ENCODE data around the gene VPS18. TPM values are rescaled to one million over a fixed set of nuclear protein-coding genes. Genes with fewer than 3 reads are reported as not detected.
A peak's percentile ranks its signal among the peaks of the same experiment; 100 is the strongest.

Gene VPS18
- total RNA-seq, 2 experiments from 2014 or later, result 20.1 to 21.2 TPM

DNA sequence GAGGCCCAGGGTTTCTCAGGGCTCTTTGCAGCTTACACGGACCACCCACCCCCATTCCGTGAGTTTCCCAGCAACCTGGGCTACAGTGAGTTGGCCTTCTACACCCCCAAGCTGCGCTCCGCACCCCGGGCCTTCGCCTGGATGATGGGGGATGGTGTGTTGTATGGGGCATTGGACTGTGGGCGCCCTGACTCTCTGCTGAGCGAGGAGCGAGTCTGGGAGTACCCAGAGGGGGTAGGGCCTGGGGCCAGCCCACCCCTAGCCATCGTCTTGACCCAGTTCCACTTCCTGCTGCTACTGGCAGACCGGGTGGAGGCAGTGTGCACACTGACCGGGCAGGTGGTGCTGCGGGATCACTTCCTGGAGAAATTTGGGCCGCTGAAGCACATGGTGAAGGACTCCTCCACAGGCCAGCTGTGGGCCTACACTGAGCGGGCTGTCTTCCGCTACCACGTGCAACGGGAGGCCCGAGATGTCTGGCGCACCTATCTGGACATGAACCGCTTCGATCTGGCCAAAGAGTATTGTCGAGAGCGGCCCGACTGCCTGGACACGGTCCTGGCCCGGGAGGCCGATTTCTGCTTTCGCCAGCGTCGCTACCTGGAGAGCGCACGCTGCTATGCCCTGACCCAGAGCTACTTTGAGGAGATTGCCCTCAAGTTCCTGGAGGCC is 5.4 kb downstream of the VPS18 start:
- no peak for ATAC-seq (ENCODE audit: low read depth)
- H3K27ac Mint-ChIP-seq, result no peak overlapping the region
- POLR2A ChIA-PET, result interaction anchor here (0.5 kb wide), 1 partner anchor 873 kb away, joined by 3 read pairs; no protein-coding TSS in a partner anchor
- no peaks in the 10 kb centered on the region for H3K9me3 Mint-ChIP-seq
- H3K27me3 Mint-ChIP-seq, result no peaks in the 10 kb centered on the region
- no peak for DNase-seq
- no peak overlapping the region for H3K4me3 Mint-ChIP-seq
- H3K36me3 Mint-ChIP-seq, result peaks cover 28% of the 10 kb centered on the region
- peaks cover 29% of the 10 kb centered on the region for H3K4me1 Mint-ChIP-seq

DNA sequence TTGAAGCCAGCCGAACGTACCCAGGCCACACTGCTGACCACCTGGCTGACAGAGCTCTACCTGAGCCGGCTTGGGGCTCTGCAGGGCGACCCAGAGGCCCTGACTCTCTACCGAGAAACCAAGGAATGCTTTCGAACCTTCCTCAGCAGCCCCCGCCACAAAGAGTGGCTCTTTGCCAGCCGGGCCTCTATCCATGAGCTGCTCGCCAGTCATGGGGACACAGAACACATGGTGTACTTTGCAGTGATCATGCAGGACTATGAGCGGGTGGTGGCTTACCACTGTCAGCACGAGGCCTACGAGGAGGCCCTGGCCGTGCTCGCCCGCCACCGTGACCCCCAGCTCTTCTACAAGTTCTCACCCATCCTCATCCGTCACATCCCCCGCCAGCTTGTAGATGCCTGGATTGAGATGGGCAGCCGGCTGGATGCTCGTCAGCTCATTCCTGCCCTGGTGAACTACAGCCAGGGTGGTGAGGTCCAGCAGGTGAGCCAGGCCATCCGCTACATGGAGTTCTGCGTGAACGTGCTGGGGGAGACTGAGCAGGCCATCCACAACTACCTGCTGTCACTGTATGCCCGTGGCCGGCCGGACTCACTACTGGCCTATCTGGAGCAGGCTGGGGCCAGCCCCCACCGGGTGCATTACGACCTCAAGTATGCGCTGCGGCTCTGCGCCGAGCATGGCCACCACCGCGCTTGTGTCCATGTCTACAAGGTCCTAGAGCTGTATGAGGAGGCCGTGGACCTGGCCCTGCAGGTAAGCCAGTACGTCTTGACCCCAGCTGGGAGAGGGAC is 6.2 kb downstream of the VPS18 start:
- no peak overlapping the region for H3K27ac Mint-ChIP-seq
- POLR2A ChIA-PET, result interaction anchor here (0.5 kb wide), 1 partner anchor 872 kb away, joined by 3 read pairs; no protein-coding TSS in a partner anchor
- no peaks in the 10 kb centered on the region for H3K9me3 Mint-ChIP-seq
- no peak overlapping the region for H3K4me3 Mint-ChIP-seq
- no peak for ATAC-seq (ENCODE audit: low read depth)
- H3K4me1 Mint-ChIP-seq, result peaks cover 23% of the 10 kb centered on the region
- DNase-seq, result no peak
- no peaks in the 10 kb centered on the region for H3K27me3 Mint-ChIP-seq
- peaks cover 28% of the 10 kb centered on the region for H3K36me3 Mint-ChIP-seq

DNA sequence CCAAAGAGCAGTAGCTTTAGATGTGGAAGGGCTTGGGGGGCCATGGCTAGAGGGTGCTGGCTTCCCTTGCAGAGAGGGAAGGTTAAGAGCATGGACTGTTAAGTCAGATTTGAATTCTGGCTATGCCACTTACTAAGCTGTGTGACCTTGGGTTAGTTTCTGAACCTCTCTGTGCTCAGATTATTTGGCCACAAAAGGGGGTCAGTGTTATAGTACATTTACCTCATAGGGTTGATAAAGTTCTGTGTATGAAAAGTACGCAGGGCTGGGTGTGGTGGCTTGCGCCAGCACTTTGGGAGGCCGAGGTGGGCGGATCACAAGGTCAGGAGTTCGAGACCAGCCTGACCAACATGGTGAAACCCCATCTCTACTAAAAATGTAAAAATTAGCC is 6.8 kb downstream of the VPS18 start:
- ATAC-seq (ENCODE audit: low read depth) (no peak), DNase-seq (no peak)
- Mint-ChIP-seq H3K36me3 (peaks cover 27% of the 10 kb centered on the region), H3K4me1 (peaks cover 21% of the 10 kb centered on the region), H3K27me3 (no peaks in the 10 kb centered on the region), H3K27ac (no peak overlapping the region), H3K9me3 (no peaks in the 10 kb centered on the region), H3K4me3 (no peak overlapping the region)
- POLR2A ChIA-PET, result no interaction called here

DNA sequence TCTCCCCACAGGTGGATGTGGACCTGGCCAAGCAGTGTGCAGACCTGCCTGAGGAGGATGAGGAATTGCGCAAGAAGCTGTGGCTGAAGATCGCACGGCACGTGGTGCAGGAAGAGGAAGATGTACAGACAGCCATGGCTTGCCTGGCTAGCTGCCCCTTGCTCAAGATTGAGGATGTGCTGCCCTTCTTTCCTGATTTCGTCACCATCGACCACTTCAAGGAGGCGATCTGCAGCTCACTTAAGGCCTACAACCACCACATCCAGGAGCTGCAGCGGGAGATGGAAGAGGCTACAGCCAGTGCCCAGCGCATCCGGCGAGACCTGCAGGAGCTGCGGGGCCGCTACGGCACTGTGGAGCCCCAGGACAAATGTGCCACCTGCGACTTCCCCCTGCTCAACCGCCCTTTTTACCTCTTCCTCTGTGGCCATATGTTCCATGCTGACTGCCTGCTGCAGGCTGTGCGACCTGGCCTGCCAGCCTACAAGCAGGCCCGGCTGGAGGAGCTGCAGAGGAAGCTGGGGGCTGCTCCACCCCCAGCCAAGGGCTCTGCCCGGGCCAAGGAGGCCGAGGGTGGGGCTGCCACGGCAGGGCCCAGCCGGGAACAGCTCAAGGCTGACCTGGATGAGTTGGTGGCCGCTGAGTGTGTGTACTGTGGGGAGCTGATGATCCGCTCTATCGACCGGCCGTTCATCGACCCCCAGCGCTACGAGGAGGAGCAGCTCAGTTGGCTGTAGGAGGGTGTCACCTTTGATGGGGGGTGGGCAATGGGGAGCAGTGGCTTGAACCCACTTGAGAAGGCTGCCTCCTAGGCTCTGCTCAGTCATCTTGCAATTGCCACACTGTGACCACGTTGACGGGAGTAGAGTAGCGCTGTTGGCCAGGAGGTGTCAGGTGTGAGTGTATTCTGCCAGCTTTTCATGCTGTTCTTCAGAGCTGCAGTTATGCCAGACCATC is 8.6 kb downstream of the VPS18 start:
- Mint-ChIP-seq H3K27me3 (no peaks in the 10 kb centered on the region), H3K36me3 (peaks cover 19% of the 10 kb centered on the region), H3K27ac (peak overlapping the region; percentile 82), H3K9me3 (no peaks in the 10 kb centered on the region), H3K4me1 (peaks cover 26% of the 10 kb centered on the region), H3K4me3 (peak overlapping the region; percentile 39)
- ATAC-seq (ENCODE audit: low read depth) (peak; percentile 17), DNase-seq (no peak)
- POLR2A ChIA-PET, result interaction anchor here (0.5 to 1.5 kb wide), 8 partner anchors 9 to 874 kb away, joined by 3 to 6 read pairs (median 3); partner anchors contain the start of genes CHP1, EXD1, NUSAP1 and VPS18

DNA sequence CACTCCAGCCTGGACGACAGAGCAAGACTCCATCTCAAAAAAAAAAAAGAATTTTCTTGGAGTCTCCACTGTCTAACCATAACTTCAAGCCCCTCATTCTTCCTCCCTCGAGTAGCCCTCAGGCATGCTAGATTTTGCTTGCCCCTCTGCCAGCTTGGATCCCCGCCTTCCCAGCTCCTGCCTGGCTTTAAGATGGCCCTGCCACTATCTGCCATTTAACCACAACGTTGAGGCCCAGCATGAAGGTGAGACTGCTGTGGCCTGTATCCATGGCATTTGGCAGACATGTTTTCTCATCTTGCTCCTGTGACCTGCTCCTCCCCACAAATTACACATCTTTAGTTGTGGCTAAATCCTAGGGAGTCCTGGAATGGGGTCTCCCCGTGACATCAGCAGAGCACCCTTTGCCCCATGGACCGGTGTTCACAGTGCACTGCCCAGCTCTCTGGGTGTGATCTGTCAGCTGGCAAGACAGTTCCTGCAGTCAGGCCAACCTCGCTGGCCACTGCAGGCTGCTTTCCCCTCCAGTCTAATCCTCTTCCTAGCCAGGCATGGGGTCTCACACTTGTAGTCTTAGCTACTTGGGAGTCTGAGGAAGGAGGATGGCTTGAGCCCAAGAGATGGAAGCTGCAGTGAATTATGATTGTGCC is 10.4 kb downstream of the VPS18 start:
- Mint-ChIP-seq H3K27ac (no peak overlapping the region), H3K36me3 (peaks cover 12% of the 10 kb centered on the region), H3K4me3 (no peak overlapping the region), H3K4me1 (peaks cover 25% of the 10 kb centered on the region), H3K9me3 (no peaks in the 10 kb centered on the region), H3K27me3 (no peaks in the 10 kb centered on the region)
- DNase-seq (no peak), ATAC-seq (ENCODE audit: low read depth) (no peak)
- POLR2A ChIA-PET, result no interaction called here

DNA sequence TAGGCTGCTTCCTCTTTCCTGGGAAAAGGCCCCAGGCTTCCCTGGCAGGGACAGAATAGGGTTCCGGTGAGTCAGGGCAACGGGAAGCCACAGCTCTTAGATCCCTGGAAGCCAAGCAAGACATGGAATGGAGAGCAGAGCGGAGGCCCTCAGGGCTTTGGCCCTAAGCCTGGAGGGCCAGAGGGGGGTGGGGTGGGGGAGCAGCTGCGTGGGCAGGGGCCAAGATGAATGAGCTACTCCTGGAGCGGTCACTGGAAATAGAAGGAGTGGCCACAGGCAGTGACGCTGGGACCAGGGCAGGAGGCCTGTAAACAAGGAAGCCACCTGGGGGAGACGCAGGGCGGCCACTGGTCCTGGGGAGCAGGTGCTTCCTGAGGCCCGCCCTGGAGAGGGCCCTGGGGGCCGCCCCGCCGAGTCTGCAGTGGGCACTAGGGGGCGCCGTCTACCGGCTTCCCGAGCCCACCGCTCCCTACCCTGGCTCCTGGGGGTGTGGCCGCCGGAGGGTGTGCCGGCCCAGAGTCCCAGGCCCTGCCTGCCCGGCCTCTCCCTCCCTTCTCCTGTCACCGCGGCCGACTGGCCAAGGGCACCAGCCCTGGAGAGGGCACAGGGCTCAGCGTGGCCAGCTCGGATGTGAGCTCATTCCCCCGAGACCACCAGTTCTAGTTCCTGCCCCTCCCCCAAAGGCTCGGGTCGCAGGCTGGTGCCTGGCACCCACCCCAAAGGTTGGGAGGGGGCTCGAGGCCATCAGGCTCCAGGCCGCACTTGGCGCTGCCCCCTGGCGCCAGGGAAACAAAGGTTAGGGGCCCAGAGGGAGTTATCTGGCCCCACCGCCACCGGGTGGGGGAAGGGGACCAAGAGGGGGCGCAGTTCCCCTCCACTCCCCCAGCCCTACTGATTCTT is 12.1 kb downstream of the VPS18 start:
- H3K36me3 Mint-ChIP-seq, result peaks cover 12% of the 10 kb centered on the region
- peaks cover 22% of the 10 kb centered on the region for H3K4me1 Mint-ChIP-seq
- H3K9me3 Mint-ChIP-seq, result no peaks in the 10 kb centered on the region
- POLR2A ChIA-PET, result interaction anchor here (0.6 to 3.3 kb wide), 7 partner anchors 9 to 116 kb away, joined by 3 to 12 read pairs (median 3); partner anchors contain the start of genes CHAC1, DLL4 and VPS18
- H3K27me3 Mint-ChIP-seq, result no peaks in the 10 kb centered on the region
- ATAC-seq (ENCODE audit: low read depth) (peak; percentile 80), DNase-seq (peak; percentile 88)
- H3K4me3 Mint-ChIP-seq, result peak overlapping the region; percentile 76
- H3K27ac Mint-ChIP-seq, result peak overlapping the region; percentile 54

DNA sequence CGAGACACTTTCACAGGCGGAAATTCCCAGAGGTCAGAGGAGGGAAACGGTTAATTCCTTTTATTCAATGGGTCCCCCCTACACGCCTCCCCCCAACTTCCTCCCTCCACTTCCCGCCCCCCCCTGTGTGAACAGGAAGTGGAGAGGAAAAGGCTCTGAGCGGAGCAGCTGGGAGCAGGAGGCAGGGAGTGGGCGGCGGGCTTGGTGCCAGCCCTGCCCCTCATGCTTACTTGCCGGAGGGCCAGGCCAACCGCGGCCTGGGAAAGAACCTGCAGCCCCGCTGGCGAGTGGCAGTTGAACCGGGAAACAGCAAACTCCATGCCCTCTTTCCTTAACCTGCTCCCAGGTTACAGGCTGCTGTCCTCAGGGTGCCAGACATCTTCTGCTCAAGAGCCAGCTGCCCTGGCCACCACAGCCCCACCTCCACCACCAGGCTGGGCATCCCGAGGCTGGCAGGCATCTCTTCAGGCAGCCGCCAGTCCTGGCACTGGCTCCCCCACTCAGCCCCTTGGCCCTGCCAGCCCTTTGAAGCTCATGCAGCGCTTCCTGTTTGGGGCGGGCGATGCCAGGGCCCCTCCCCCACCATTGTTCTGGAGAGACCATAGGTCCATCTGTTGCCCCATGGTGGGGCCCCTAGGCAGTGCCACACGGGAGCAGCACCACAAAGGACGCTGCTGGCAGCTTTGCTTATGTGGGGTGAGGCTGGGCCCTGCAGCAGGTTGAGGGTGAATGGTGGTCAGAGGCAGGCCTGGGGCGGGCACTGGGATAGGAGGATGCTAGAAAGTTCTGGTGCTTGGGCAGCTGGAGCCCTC is 12.9 kb downstream of the VPS18 start:
- H3K9me3 Mint-ChIP-seq, result no peaks in the 10 kb centered on the region
- no peak for DNase-seq
- H3K36me3 Mint-ChIP-seq, result peaks cover 12% of the 10 kb centered on the region
- peak overlapping the region; percentile 76 for H3K4me3 Mint-ChIP-seq
- no peaks in the 10 kb centered on the region for H3K27me3 Mint-ChIP-seq
- peak; percentile 21 for ATAC-seq (ENCODE audit: low read depth)
- peak overlapping the region; percentile 54 for H3K27ac Mint-ChIP-seq
- H3K4me1 Mint-ChIP-seq, result peaks cover 22% of the 10 kb centered on the region
- POLR2A ChIA-PET, result interaction anchor here (0.6 to 3.3 kb wide), 6 partner anchors 8 to 115 kb away, joined by 3 to 12 read pairs (median 3); partner anchors contain the start of genes CHAC1 and VPS18

DNA sequence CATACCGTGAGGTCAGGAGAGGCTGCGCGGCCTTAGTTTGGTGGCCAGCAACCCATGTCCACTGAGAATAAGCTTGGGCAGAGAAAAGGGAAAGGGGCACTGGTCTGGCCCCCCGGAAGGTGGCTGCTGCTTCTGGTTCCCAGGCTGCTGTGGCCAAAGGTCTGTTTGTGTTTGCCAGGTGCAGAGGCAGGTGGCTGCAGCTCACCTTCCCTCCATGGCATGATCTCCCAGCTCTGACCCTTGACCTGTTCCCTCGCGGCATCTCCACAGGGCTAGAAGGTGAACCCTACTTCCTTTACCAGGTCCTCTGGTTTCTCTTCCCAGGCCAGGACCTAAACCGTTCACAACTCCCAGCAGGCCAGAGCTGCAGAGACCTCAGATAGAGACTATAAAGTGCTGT is 13.8 kb downstream of the VPS18 start:
- peaks cover 6% of the 10 kb centered on the region for H3K36me3 Mint-ChIP-seq
- H3K27me3 Mint-ChIP-seq, result no peaks in the 10 kb centered on the region
- ATAC-seq (ENCODE audit: low read depth), result no peak
- H3K9me3 Mint-ChIP-seq, result no peaks in the 10 kb centered on the region
- POLR2A ChIA-PET, result interaction anchor here (2.4 to 3.3 kb wide), 2 partner anchors 13 to 45 kb away, joined by 9 to 12 read pairs; partner anchors contain the start of genes CHAC1 and VPS18
- DNase-seq, result no peak
- peaks cover 15% of the 10 kb centered on the region for H3K4me1 Mint-ChIP-seq
- peak overlapping the region; percentile 32 for H3K27ac Mint-ChIP-seq
- H3K4me3 Mint-ChIP-seq, result no peak overlapping the region

DNA sequence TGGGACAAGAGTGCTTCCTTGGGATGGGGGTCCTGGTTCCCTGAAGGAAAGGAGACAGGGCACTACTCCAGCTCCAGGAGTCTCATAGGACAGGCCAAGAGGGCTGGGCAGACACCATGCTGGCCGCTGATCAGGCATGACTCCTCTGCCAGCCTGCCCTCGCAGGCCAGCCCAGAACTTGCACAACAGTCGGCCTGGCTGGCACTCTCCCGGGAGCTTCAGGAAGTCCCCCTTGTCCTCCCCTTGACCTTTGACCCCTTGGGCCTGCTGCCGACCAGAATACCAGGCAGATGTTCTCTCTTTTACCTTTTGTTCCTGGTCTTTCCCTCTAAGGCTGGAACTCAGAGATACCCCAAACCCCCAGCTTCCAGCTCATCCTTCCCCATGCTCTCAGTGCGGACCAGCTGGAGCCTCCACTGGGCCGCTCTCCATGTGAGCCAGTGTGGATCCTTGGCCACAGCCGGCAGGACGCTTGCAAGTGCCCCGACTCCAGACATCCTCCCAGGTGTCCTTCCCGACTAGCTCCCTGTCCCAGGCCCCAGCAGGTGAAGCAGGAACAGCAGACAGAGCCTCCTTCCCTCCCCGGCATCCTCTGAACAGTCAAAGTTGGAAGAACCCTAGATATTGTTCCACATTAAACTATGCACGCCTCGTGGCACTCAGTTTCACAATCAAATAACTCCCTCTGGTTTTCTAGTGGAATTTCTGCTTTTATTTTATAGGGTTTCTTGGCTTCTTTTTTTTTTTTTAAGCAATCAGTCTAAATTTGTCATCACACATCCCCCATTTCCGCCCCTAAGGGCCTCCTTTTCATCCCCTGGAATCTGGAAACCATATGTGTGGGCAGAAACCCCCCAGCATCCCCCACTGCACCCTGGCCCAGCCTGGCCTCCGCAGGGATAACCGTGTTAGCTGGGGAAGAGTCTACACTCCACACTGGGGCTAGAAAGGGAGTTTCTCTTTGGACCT is 15.7 kb downstream of the VPS18 start:
- Mint-ChIP-seq H3K4me3 (no peak overlapping the region), H3K27me3 (no peaks in the 10 kb centered on the region), H3K36me3 (no peaks in the 10 kb centered on the region), H3K9me3 (no peaks in the 10 kb centered on the region), H3K4me1 (peaks cover 7% of the 10 kb centered on the region), H3K27ac (peak overlapping the region; percentile 61)
- DNase-seq (no peak), ATAC-seq (ENCODE audit: low read depth) (no peak)
- POLR2A ChIA-PET, result interaction anchor here (1.2 to 3.3 kb wide), 2 partner anchors 15 to 43 kb away, joined by 3 to 9 read pairs; partner anchors contain the start of genes CHAC1 and VPS18

DNA sequence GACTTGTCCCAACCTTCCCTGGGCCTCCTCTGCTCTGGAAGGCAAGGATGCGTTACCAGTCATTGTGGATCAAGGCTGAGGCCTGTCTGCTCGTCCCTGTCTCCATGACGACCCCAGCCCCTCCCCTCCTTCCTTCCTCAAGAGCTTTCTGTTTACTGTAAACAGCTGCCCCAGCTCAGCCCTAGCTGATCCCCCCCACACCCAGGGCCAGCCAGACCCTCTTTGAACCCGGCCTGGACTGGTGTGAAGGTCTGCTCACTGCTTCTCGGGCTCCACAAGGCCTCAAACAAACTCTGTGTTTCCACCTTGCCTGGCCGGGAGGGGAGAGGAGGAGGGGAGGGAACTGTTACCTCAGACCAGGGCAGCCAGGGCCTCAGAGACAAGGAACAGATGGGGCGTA is 16.9 kb downstream of the VPS18 start:
- POLR2A ChIA-PET, result no interaction called here
- Mint-ChIP-seq H3K9me3 (no peaks in the 10 kb centered on the region), H3K27me3 (no peaks in the 10 kb centered on the region), H3K27ac (no peak overlapping the region), H3K4me3 (no peak overlapping the region), H3K4me1 (peaks cover 7% of the 10 kb centered on the region), H3K36me3 (no peaks in the 10 kb centered on the region)
- no peak for ATAC-seq (ENCODE audit: low read depth)
- no peak for DNase-seq
